SK-N-SH (cell line): ENCODE measurements around the gene ATF2.

ENCODE experiments used
- CTCF ChIP-seq: fragments of 200-600 bp; sonication (generic); IDR thresholded peaks from 2 replicates; pipeline ENCODE4 v1.6.1; 2017; ENCODE audit warnings: antibody characterized with exemption, mild to moderate bottlenecking, moderate library complexity
- FOXJ3 ChIP-seq: sonication (generic); formaldehyde crosslinking; IDR thresholded peaks from 2 replicates; pipeline ENCODE4 v1.5.1; 2020; ENCODE audit warnings: mild to moderate bottlenecking, missing genetic modification reagents
- GABPA ChIP-seq: IDR thresholded peaks from 2 replicates; pipeline ENCODE4 v1.4.0; 2012; ENCODE audit warnings: low read depth, mild to moderate bottlenecking
- TCF12 ChIP-seq: IDR thresholded peaks from 2 replicates; pipeline ENCODE4 v1.4.0; 2012

- TF ChIP-seq CTCF (no peak), FOXJ3 (CRISPR knock-in tag) (no peak), GABPA (no peak), TCF12 (no peak)
Observed at GRCh38 chr2:175025946-175026345, 142.1 kb downstream of the ATF2 start.
